DOHH2 (cell line): ENCODE results near the gene WFS1.

Experiments used
- CTCF ChIP-seq: fragments of 200-600 bp; sonication (generic); IDR thresholded peaks from one replicate; pipeline ENCODE4 v1.5.1; 2014; ENCODE audit warnings: antibody characterized with exemption, mild to moderate bottlenecking, low read depth, low read length; ENCODE audit not compliant: poor library complexity, severe bottlenecking
- EZH2phosphoT487 ChIP-seq: fragments of 200-600 bp; sonication (generic); IDR thresholded peaks from 2 replicates; pipeline ENCODE4 v1.6.1; 2017; ENCODE audit warnings: borderline replicate concordance, mild to moderate bottlenecking, antibody characterized with exemption, low read length, moderate library complexity, mixed read lengths

GRCh38 chr4:6263526-6264224 lies 6.0 kb upstream of the WFS1 start:
- TF ChIP-seq CTCF (no peak), EZH2phosphoT487 (no peak)
